ENCODE results near the gene ARR3. TPM values are rescaled to one million over a fixed set of nuclear protein-coding genes. Genes with fewer than 3 reads are reported as not detected.

Gene ARR3
- polyA plus RNA-seq, 1 donor (not counting 4 experiments of a cell fraction or from before 2014, with no cell fraction given), result not detected

DNA sequence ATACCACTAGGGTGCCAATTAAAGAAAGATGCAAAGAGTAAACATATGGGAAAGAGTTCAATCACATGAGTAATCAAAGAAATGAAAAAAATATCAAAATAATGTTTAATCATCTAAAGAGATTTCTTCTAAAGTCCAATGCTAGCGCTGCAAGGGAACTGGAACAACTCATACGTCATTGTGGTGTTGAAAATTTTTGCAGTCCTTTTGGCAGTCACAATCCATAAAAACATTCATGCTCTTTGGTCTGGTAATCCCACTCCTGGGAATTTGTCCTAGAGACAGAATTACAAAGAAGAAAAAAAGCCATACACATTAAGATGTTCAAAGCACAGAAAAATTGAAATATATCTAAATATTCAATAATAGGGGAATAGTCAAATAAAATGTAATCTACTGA is 12.7 kb upstream of the ARR3 start:
- Histone ChIP-seq H3K27ac (ENCODE audit: control insufficient read depth, insufficient read depth, low read length) (no peak overlapping the region), H3K79me2 (ENCODE audit: control insufficient read depth, insufficient read depth, low read length) (no peaks in the 10 kb centered on the region), H2AFZ (ENCODE audit: control insufficient read depth, low read length) (no peak overlapping the region), H3K9me1 (ENCODE audit: control insufficient read depth, extremely low read depth, insufficient read depth, low read length) (no peaks in the 10 kb centered on the region), H3K9ac (ENCODE audit: control insufficient read depth, extremely low read depth, insufficient read depth, low read length) (no peak overlapping the region), H3K9me3 (ENCODE audit: control insufficient read depth, low read depth, low read length) (no peaks in the 10 kb centered on the region), H3K4me1 (ENCODE audit: control insufficient read depth, extremely low read depth, insufficient read depth, low read length) (peaks cover 18% of the 10 kb centered on the region), H3K4me2 (ENCODE audit: control insufficient read depth, extremely low read depth, insufficient read depth, low read depth, low read length) (no peak overlapping the region), H3K36me3 (ENCODE audit: control insufficient read depth in 2 of 2, extremely low read depth in 1 of 2, insufficient read depth in 2 of 2, low read length in 2 of 2) (no peaks in the 10 kb centered on the region), H4K20me1 (ENCODE audit: control insufficient read depth, extremely low read depth, insufficient read depth, low read length) (no peaks in the 10 kb centered on the region), H3K4me3 (ENCODE audit: control insufficient read depth in 2 of 3, extremely low read depth in 1 of 3, insufficient read depth in 2 of 3, low read depth in 1 of 3, low read length in 3 of 3) (no peak overlapping the region), H3K27me3 (ENCODE audit: control insufficient read depth, extremely low read depth, insufficient read depth, low read length) (no peaks in the 10 kb centered on the region)
- FAIRE-seq (no peak), DNase-seq (ENCODE audit: low read depth, low spot score) (no peak)
- TF ChIP-seq EZH2 (IDR thresholded peaks at IDR 0.05; ENCODE audit: low read length), result no peak
- TF ChIP-seq, protein P1, sequence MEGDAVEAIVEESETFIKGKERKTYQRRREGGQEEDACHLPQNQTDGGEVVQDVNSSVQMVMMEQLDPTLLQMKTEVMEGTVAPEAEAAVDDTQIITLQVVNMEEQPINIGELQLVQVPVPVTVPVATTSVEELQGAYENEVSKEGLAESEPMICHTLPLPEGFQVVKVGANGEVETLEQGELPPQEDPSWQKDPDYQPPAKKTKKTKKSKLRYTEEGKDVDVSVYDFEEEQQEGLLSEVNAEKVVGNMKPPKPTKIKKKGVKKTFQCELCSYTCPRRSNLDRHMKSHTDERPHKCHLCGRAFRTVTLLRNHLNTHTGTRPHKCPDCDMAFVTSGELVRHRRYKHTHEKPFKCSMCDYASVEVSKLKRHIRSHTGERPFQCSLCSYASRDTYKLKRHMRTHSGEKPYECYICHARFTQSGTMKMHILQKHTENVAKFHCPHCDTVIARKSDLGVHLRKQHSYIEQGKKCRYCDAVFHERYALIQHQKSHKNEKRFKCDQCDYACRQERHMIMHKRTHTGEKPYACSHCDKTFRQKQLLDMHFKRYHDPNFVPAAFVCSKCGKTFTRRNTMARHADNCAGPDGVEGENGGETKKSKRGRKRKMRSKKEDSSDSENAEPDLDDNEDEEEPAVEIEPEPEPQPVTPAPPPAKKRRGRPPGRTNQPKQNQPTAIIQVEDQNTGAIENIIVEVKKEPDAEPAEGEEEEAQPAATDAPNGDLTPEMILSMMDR (optimal IDR thresholded peaks at IDR 0.05 in 1 of 3, IDR thresholded peaks at IDR 0.05 in 1 of 3, conservative IDR thresholded peaks at IDR 0.05 in 1 of 3; ENCODE audit: extremely low read depth in 1 of 3, insufficient read depth in 2 of 3, low read length in 3 of 3), result no peak
- dilution Hi-C loops (cut with MboI; ENCODE audit: extremely low pct_ligation_motif_present, low sequenced_read_pairs), result no loop called here

DNA sequence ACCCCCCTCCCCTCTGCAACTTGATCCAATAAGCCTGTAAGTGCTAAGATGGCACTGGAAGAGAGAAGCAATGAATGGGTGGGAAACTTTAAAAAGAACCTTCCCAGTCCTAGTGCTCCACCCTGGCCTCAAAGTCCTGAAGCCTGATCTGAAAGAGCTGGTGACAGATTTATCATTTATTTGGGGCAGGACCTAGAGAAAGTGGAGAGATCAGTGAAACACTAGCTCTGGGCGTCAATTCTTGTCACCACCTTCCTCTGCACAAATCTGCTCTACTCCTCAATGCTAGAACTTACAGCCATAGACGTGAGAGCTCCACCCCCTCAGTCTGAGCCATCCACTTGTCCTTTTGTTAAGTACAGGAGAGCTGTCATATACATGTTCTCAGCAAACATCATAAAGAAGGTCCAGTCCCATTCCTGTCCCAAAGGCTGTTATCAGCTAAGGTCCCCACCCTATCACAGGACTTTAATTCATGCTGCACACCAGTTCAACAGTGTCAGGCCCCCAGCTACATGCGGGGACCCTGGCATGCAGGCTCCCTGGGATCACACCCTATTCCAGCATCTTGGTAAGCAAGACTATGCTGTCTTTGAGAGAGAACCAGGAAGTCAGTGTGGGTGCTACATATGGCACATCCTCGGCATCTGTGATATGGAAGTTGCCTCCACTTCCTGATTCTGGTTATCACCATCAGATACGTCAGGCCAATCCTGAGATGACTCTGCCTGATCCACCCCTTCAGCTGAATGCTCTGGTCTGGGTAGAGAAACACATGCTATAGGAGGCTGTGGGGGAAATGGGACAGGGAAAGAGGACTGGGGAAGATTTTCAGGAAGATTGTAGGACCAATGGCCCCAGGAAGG is 10.5 kb upstream of the ARR3 start:
- no peaks in the 10 kb centered on the region for H3K36me3 ChIP-seq (ENCODE audit: control insufficient read depth in 2 of 2, extremely low read depth in 1 of 2, insufficient read depth in 2 of 2, low read length in 2 of 2)
- H3K27ac ChIP-seq (ENCODE audit: control insufficient read depth, insufficient read depth, low read length), result no peak overlapping the region
- TF ChIP-seq, protein P1 (optimal IDR thresholded peaks at IDR 0.05 in 1 of 3, IDR thresholded peaks at IDR 0.05 in 1 of 3, conservative IDR thresholded peaks at IDR 0.05 in 1 of 3; ENCODE audit: extremely low read depth in 1 of 3, insufficient read depth in 2 of 3, low read length in 3 of 3), result no peak
- TF ChIP-seq EZH2 (IDR thresholded peaks at IDR 0.05; ENCODE audit: low read length), result no peak
- H3K79me2 ChIP-seq (ENCODE audit: control insufficient read depth, insufficient read depth, low read length), result no peaks in the 10 kb centered on the region
- no peaks in the 10 kb centered on the region for H3K27me3 ChIP-seq (ENCODE audit: control insufficient read depth, extremely low read depth, insufficient read depth, low read length)
- H3K9me1 ChIP-seq (ENCODE audit: control insufficient read depth, extremely low read depth, insufficient read depth, low read length), result peaks cover 2% of the 10 kb centered on the region
- DNase-seq (ENCODE audit: low read depth, low spot score) (no peak), FAIRE-seq (no peak)
- dilution Hi-C loops (cut with MboI; ENCODE audit: extremely low pct_ligation_motif_present, low sequenced_read_pairs), result no loop called here
- no peaks in the 10 kb centered on the region for H4K20me1 ChIP-seq (ENCODE audit: control insufficient read depth, extremely low read depth, insufficient read depth, low read length)
- peaks cover 19% of the 10 kb centered on the region for H3K4me1 ChIP-seq (ENCODE audit: control insufficient read depth, extremely low read depth, insufficient read depth, low read length)
- no peak overlapping the region for H3K9ac ChIP-seq (ENCODE audit: control insufficient read depth, extremely low read depth, insufficient read depth, low read length)
- H2AFZ ChIP-seq (ENCODE audit: control insufficient read depth, low read length), result no peak overlapping the region
- H3K4me2 ChIP-seq (ENCODE audit: control insufficient read depth, extremely low read depth, insufficient read depth, low read depth, low read length), result no peak overlapping the region
- no peak overlapping the region for H3K4me3 ChIP-seq (ENCODE audit: control insufficient read depth in 2 of 3, extremely low read depth in 1 of 3, insufficient read depth in 2 of 3, low read depth in 1 of 3, low read length in 3 of 3)
- H3K9me3 ChIP-seq (ENCODE audit: control insufficient read depth, low read depth, low read length), result no peaks in the 10 kb centered on the region
